Measurements from ENCODE around the gene GIT2.

Gene GIT2

GRCh38 chr12:109940339-109940923, 55.7 kb downstream of the GIT2 start:
- peaks cover 18% of the 10 kb centered on the region for H3K4me1 Mint-ChIP-seq
- no peaks in the 10 kb centered on the region for H3K27me3 Mint-ChIP-seq (ENCODE audit: low read depth, poor library complexity)
- no peak overlapping the region for H3K27ac Mint-ChIP-seq
- TF ChIP-seq, protein P1, sequence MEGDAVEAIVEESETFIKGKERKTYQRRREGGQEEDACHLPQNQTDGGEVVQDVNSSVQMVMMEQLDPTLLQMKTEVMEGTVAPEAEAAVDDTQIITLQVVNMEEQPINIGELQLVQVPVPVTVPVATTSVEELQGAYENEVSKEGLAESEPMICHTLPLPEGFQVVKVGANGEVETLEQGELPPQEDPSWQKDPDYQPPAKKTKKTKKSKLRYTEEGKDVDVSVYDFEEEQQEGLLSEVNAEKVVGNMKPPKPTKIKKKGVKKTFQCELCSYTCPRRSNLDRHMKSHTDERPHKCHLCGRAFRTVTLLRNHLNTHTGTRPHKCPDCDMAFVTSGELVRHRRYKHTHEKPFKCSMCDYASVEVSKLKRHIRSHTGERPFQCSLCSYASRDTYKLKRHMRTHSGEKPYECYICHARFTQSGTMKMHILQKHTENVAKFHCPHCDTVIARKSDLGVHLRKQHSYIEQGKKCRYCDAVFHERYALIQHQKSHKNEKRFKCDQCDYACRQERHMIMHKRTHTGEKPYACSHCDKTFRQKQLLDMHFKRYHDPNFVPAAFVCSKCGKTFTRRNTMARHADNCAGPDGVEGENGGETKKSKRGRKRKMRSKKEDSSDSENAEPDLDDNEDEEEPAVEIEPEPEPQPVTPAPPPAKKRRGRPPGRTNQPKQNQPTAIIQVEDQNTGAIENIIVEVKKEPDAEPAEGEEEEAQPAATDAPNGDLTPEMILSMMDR (IDR thresholded peaks at IDR 0.05): no peak
- H3K36me3 Mint-ChIP-seq (ENCODE audit: low read depth): peaks cover 42% of the 10 kb centered on the region
- no peak for DNase-seq
- H3K9me3 Mint-ChIP-seq: no peaks in the 10 kb centered on the region
- H3K4me3 Mint-ChIP-seq: no peak overlapping the region

DNA sequence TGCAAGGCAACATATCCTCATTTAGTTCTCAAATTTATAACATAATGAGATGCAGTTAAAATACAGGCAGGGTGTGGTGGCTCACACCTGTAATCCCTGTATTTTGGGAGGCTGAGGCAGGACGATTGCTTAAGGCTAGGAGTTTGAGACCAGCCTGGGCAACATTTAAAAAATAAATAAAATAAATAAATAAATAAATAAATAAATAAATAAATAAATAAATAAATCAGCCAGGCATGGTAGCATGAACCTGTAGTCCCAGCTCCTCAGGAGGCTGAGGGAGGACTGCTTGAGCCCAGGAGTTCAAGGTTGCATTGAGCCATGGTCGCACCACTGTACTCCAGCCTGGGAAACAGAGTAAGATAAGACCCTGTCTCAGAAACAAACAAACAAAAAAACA, 56.7 kb downstream of the GIT2 start:
- H3K9me3 Mint-ChIP-seq: no peaks in the 10 kb centered on the region
- TF ChIP-seq, protein P1 (IDR thresholded peaks at IDR 0.05): no peak
- no peak for DNase-seq
- H3K4me3 Mint-ChIP-seq: no peak overlapping the region
- peaks cover 49% of the 10 kb centered on the region for H3K36me3 Mint-ChIP-seq (ENCODE audit: low read depth)
- no peak overlapping the region for H3K27ac Mint-ChIP-seq
- no peaks in the 10 kb centered on the region for H3K27me3 Mint-ChIP-seq (ENCODE audit: low read depth, poor library complexity)
- H3K4me1 Mint-ChIP-seq: peaks cover 9% of the 10 kb centered on the region

- Mint-ChIP-seq H3K4me1 (peaks cover 6% of the 10 kb centered on the region), H3K36me3 (ENCODE audit: low read depth) (peaks cover 54% of the 10 kb centered on the region), H3K4me3 (no peak overlapping the region), H3K27me3 (ENCODE audit: low read depth, poor library complexity) (no peaks in the 10 kb centered on the region), H3K27ac (peak overlapping the region; percentile 50), H3K9me3 (no peaks in the 10 kb centered on the region)
- DNase-seq: no peak
- TF ChIP-seq, protein P1 (IDR thresholded peaks at IDR 0.05): no peak
Measured at GRCh38 chr12:109938947-109939346, 57.2 kb downstream of the GIT2 start.

DNA sequence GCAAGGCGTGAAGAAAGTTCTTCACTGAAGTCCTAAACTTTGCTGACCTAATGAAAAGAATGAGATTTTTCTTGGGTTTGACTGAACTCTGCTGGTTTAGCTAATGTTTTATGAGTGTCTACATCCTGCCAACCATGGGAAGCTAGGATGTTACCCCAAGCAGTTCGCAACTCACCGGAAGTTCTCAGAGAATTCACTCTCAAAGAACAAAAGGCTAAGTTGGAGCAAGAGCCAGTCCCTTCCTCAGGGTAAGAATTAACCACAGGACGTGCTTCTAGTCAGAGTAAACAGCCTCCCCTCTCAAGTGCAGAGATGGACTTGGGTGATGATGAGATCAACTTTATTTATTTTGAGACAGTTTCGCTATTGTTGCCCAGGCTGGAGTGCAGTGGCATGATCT, 58.8 kb downstream of the GIT2 start:
- no peak for DNase-seq
- Mint-ChIP-seq H3K27me3 (ENCODE audit: low read depth, poor library complexity) (no peaks in the 10 kb centered on the region), H3K36me3 (ENCODE audit: low read depth) (peaks cover 67% of the 10 kb centered on the region), H3K9me3 (no peaks in the 10 kb centered on the region), H3K4me3 (no peak overlapping the region), H3K27ac (no peak overlapping the region), H3K4me1 (peaks cover 6% of the 10 kb centered on the region)
- TF ChIP-seq, protein P1 (IDR thresholded peaks at IDR 0.05): no peak

DNA sequence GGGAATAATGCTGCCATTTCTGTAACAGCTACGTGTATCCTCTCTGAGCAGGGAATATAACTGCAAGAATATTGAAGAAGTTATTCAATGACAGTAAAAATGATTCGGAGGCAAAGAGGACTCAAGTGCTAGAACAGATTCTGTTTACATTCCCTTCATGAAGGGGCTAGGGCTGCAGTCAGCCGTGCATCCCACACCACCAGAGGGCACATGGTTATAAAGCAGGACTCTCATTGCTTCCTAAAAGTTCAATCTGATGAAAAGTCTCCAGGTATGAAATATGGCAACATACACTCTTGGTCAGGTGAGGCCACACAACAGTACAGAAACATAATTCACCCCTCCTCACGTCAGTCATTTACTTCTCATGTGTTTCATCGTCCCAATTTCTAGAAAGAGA, 62.1 kb downstream of the GIT2 start:
- Mint-ChIP-seq H3K9me3 (no peaks in the 10 kb centered on the region), H3K4me3 (no peak overlapping the region), H3K27me3 (ENCODE audit: low read depth, poor library complexity) (no peaks in the 10 kb centered on the region), H3K36me3 (ENCODE audit: low read depth) (peaks cover 66% of the 10 kb centered on the region), H3K4me1 (no peaks in the 10 kb centered on the region), H3K27ac (peak overlapping the region; percentile 64)
- no peak for DNase-seq
- TF ChIP-seq, protein P1 (IDR thresholded peaks at IDR 0.05): peak; percentile 13

DNA sequence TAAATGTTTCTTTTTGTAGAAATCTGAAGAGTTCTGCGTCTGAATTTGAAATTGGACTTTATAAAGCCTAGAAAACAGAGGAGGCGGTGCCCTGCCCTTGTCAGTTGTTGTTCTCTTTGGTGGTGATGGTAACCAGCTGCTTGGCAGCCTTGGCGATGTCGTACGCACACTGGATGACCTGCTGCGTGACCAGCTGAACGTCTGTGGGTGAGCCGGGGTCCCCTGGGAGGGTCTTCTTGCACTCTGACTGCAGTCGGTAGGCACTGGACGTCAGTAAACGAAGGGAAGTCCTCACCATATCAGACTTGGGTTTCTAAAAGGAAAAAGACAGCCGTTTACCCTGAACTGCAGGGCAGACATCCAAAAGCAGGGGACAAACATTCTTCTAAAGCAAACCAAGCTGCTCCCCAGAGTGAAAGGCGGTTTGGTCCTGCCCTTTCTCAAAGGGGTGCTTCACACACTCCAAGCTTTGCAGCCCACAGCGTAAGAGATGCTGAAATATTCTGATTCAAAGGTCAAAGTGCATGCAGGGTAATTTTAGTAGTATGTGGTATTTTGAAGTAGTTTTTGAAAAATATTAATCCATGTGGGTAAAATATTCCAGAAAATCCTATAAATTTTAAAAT, 63.2 kb downstream of the GIT2 start:
- Mint-ChIP-seq H3K36me3 (ENCODE audit: low read depth) (peaks cover 56% of the 10 kb centered on the region), H3K27ac (no peak overlapping the region), H3K4me1 (no peaks in the 10 kb centered on the region), H3K27me3 (ENCODE audit: low read depth, poor library complexity) (no peaks in the 10 kb centered on the region), H3K4me3 (no peak overlapping the region), H3K9me3 (no peaks in the 10 kb centered on the region)
- DNase-seq: no peak
- TF ChIP-seq, protein P1 (IDR thresholded peaks at IDR 0.05): no peak

All from nephron progenitor cell (in vitro differentiated cells).